Neural progenitor cell (in vitro differentiated cells): ENCODE data around the gene RHBG.

Experiments used
- EZH2 ChIP-seq: fragments of 200-600 bp; sonication (generic); IDR thresholded peaks from 2 replicates; pipeline ENCODE4 v1.6.1; 2017; ENCODE audit warnings: antibody characterized with exemption, mild to moderate bottlenecking, moderate library complexity
- EZH2phosphoT487 ChIP-seq: fragments of 200-600 bp; sonication (generic); IDR thresholded peaks from 2 replicates; pipeline ENCODE4 v1.6.1; 2017; ENCODE audit warnings: antibody characterized with exemption
- TF ChIP-seq, protein P1 (sequence below): fragments of 200-600 bp; sonication (generic); IDR thresholded peaks from 2 replicates; pipeline ENCODE4 v1.5.1; 2017; ENCODE audit warnings: antibody characterized with exemption, mild to moderate bottlenecking

DNA sequence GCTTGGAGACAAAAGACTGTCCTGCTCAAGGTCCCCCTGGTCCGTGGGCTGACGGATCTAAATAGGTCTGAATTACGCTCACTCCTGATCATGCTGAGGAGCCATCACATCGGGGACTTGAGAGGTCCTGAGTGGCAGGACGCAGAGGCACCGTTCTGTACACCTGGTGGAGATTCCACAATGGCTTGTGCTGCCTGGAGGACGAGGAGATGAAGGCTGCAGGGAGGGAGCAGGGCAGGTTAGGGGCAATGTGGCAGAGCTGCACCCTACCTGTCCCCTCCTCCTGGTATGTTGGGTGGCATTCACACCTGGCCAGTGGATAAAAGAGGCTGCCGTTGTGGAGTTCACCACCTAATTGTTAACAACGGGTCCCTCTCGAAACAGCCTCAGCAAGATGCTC lies 38.7 kb downstream of the RHBG start:
- no peak for TF ChIP-seq EZH2
- TF ChIP-seq EZH2phosphoT487 = no peak
- TF ChIP-seq, protein P1, sequence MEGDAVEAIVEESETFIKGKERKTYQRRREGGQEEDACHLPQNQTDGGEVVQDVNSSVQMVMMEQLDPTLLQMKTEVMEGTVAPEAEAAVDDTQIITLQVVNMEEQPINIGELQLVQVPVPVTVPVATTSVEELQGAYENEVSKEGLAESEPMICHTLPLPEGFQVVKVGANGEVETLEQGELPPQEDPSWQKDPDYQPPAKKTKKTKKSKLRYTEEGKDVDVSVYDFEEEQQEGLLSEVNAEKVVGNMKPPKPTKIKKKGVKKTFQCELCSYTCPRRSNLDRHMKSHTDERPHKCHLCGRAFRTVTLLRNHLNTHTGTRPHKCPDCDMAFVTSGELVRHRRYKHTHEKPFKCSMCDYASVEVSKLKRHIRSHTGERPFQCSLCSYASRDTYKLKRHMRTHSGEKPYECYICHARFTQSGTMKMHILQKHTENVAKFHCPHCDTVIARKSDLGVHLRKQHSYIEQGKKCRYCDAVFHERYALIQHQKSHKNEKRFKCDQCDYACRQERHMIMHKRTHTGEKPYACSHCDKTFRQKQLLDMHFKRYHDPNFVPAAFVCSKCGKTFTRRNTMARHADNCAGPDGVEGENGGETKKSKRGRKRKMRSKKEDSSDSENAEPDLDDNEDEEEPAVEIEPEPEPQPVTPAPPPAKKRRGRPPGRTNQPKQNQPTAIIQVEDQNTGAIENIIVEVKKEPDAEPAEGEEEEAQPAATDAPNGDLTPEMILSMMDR = no peak
